ENCODE measurements around the gene STK24.

Gene STK24

DNA sequence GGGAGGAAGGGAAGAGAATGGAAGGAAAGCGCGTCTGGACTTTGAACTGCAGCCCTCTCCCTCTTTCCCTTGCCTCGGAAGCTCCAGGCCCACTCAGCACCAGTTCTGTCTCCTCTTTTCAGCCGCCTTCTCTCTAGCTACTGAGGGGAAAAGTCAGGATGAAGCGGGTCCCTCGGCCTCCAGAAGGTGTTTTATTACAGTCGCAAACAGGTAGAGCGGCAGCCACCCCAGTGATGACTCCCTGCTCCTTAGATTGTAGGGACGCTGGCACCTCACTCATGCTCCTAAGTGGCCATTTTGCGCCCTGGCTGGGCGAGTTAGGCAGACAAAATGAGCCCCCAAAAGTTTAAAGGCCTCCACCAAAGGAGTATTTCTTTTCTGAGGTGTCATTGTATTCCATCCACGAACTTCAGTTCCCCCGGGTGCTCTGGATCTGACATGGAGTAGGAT is 954 bp upstream of the STK24 start:
- Histone ChIP-seq H3K4me2 (ENCODE audit: insufficient read depth, low read length, poor library complexity, severe bottlenecking) (peak overlapping the region; percentile 65), H2AFZ (ENCODE audit: low read length) (peak overlapping the region; percentile 92), H2BK15ac (ENCODE audit: low read length) (no peak overlapping the region), H3K27ac (replicated peaks; ENCODE audit: low read length) (peak overlapping the region; percentile 89), H3K4me3 (ENCODE audit: low read length in 2 of 2) (peak overlapping the region; percentile 55 to 77), H3K36me3 (replicated peaks in 1 of 2; ENCODE audit: control insufficient read depth in 2 of 2, insufficient read depth in 2 of 2, low read length in 2 of 2) (peaks cover 0 to 2% of the 10 kb centered on the region in 2 donors), H3K27me3 (ENCODE audit: control insufficient read depth in 3 of 3, insufficient read depth in 3 of 3, low read depth in 1 of 3, low read length in 3 of 3) (no peaks in the 10 kb centered on the region), H2BK120ac (ENCODE audit: low read depth, low read length) (no peak overlapping the region), H3K14ac (ENCODE audit: low read length) (no peak overlapping the region), H3K18ac (ENCODE audit: low read length) (peak overlapping the region; percentile 95), H3K9me3 (replicated peaks in 1 of 2; ENCODE audit: control insufficient read depth in 2 of 2, insufficient read depth in 1 of 2, low read depth in 1 of 2, low read length in 2 of 2) (no peaks in the 10 kb centered on the region), H2BK12ac (ENCODE audit: low read length) (no peak overlapping the region), H3K9ac (ENCODE audit: low read depth, low read length, poor library complexity) (peak overlapping the region; percentile 81), H3K4ac (ENCODE audit: low read length) (peak overlapping the region; percentile 17), H2BK5ac (ENCODE audit: low read length) (peak overlapping the region; percentile 62), H3K79me1 (ENCODE audit: low read depth, low read length) (no peaks in the 10 kb centered on the region), H4K8ac (ENCODE audit: low read depth, low read length) (no peak overlapping the region), H2AK5ac (ENCODE audit: low read depth, low read length) (peak overlapping the region; percentile 20), H4K91ac (ENCODE audit: low read depth, low read length, poor library complexity) (no peak overlapping the region), H3K23ac (ENCODE audit: low read depth, low read length, poor library complexity) (no peak overlapping the region), H3K4me1 (ENCODE audit: control insufficient read depth in 2 of 2, insufficient read depth in 1 of 2, low read depth in 1 of 2, low read length in 2 of 2) (peaks cover 5 to 19% of the 10 kb centered on the region in 2 donors)
- DNase-seq (ENCODE audit: low spot score): peak; percentile 18
- WGBS, 2 donors (ENCODE audit: extremely low coverage in 2 of 2, insufficient read length in 2 of 2, insufficient replicate concordance in 1 of 2): no CpG with 5 or more reads among the region's 13 CpGs

DNA sequence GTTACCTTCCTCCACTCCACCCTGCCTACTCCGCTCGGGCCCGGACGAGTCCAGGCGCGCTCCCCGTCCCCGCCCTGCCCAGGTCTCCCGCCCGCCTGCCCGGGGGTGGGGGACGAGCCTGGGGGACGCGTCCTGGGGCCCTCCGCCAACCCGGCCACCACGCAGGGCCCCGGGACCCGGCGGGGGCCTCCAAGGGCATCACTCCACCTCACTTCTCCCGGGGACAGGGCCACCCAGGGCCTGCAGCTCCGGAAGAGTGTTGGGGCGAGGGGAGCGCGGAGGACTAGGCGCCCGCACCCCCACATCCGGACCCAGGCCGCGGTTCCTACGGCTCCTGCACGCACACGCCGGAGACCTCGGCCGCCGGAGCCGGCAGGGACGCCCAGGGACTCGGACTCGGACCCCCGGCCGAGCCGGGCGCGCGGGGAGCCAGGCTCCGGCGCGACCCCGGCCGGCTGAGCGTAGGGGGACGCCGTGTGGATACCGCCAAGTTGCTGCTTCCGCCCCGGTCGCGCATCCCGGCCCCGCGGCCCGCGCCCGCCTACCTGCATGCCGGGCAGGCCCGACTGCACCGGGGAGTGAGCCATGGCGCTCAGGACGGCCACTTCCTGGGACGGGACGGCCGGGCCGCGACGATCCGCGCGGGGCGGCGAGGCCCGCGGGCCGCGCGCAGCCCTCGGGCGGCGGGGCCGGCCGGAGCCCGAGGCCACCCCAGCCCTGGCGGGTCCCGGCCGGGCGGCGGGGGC is 534 bp downstream of the STK24 start:
- WGBS, 2 donors (ENCODE audit: extremely low coverage in 2 of 2, insufficient read length in 2 of 2, insufficient replicate concordance in 1 of 2): no CpG with 5 or more reads among the region's 98 CpGs
- H3K4me3 ChIP-seq (ENCODE audit: low read length in 2 of 2): peak overlapping the region; percentile 55 to 100
- H4K8ac ChIP-seq (ENCODE audit: low read depth, low read length): no peak overlapping the region
- H3K27ac ChIP-seq (replicated peaks; ENCODE audit: low read length): peak overlapping the region; percentile 76
- H2BK120ac ChIP-seq (ENCODE audit: low read depth, low read length): peak overlapping the region; percentile 12
- H3K18ac ChIP-seq (ENCODE audit: low read length): peak overlapping the region; percentile 96
- H3K14ac ChIP-seq (ENCODE audit: low read length): no peak overlapping the region
- no peak overlapping the region for H3K4ac ChIP-seq (ENCODE audit: low read length)
- DNase-seq (ENCODE audit: low spot score): peak; percentile 29
- H3K4me1 ChIP-seq (ENCODE audit: control insufficient read depth in 2 of 2, insufficient read depth in 1 of 2, low read depth in 1 of 2, low read length in 2 of 2): peaks cover 8 to 15% of the 10 kb centered on the region in 2 donors
- H3K23ac ChIP-seq (ENCODE audit: low read depth, low read length, poor library complexity): peak overlapping the region; percentile 90
- H2AFZ ChIP-seq (ENCODE audit: low read length): peak overlapping the region; percentile 72
- no peak overlapping the region for H2BK12ac ChIP-seq (ENCODE audit: low read length)
- peak overlapping the region; percentile 98 for H3K9ac ChIP-seq (ENCODE audit: low read depth, low read length, poor library complexity)
- H3K79me1 ChIP-seq (ENCODE audit: low read depth, low read length): peaks cover 4% of the 10 kb centered on the region
- H2BK15ac ChIP-seq (ENCODE audit: low read length): peak overlapping the region; percentile 51
- H3K9me3 ChIP-seq (replicated peaks in 1 of 2; ENCODE audit: control insufficient read depth in 2 of 2, insufficient read depth in 1 of 2, low read depth in 1 of 2, low read length in 2 of 2): no peaks in the 10 kb centered on the region
- peaks cover 0 to 12% of the 10 kb centered on the region in 2 donors for H3K36me3 ChIP-seq (replicated peaks in 1 of 2; ENCODE audit: control insufficient read depth in 2 of 2, insufficient read depth in 2 of 2, low read length in 2 of 2)
- peak overlapping the region; percentile 97 for H2BK5ac ChIP-seq (ENCODE audit: low read length)
- H4K91ac ChIP-seq (ENCODE audit: low read depth, low read length, poor library complexity): no peak overlapping the region
- H2AK5ac ChIP-seq (ENCODE audit: low read depth, low read length): peak overlapping the region; percentile 64
- no peaks in the 10 kb centered on the region for H3K27me3 ChIP-seq (ENCODE audit: control insufficient read depth in 3 of 3, insufficient read depth in 3 of 3, low read depth in 1 of 3, low read length in 3 of 3)
- peak overlapping the region; percentile 58 for H3K4me2 ChIP-seq (ENCODE audit: insufficient read depth, low read length, poor library complexity, severe bottlenecking)

DNA sequence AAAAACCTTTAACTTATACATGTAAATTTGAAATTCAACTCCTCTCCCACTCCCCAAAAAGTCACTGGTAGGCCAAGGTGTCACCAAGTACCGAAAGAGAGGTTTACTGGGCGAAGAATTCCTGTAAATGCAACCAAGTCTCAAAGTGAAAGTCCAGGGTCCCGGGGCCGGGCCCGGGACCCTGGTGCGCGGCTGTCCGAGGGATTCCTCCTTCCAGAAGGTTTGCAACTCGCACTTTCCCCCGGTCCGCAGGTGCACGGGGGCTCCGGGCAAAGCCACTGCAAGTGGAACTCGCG is 1.1 kb downstream of the STK24 start:
- Histone ChIP-seq H3K36me3 (replicated peaks in 1 of 2; ENCODE audit: control insufficient read depth in 2 of 2, insufficient read depth in 2 of 2, low read length in 2 of 2) (peaks cover 0 to 12% of the 10 kb centered on the region in 2 donors), H3K4me2 (ENCODE audit: insufficient read depth, low read length, poor library complexity, severe bottlenecking) (peak overlapping the region; percentile 58), H3K27me3 (ENCODE audit: control insufficient read depth in 3 of 3, insufficient read depth in 3 of 3, low read depth in 1 of 3, low read length in 3 of 3) (no peaks in the 10 kb centered on the region), H4K8ac (ENCODE audit: low read depth, low read length) (no peak overlapping the region), H3K9ac (ENCODE audit: low read depth, low read length, poor library complexity) (peak overlapping the region; percentile 98), H3K14ac (ENCODE audit: low read length) (no peak overlapping the region), H2AFZ (ENCODE audit: low read length) (peak overlapping the region; percentile 72), H2BK120ac (ENCODE audit: low read depth, low read length) (no peak overlapping the region), H2BK12ac (ENCODE audit: low read length) (no peak overlapping the region), H2BK5ac (ENCODE audit: low read length) (peak overlapping the region; percentile 97), H4K91ac (ENCODE audit: low read depth, low read length, poor library complexity) (no peak overlapping the region), H3K4me1 (ENCODE audit: control insufficient read depth in 2 of 2, insufficient read depth in 1 of 2, low read depth in 1 of 2, low read length in 2 of 2) (peaks cover 7 to 18% of the 10 kb centered on the region in 2 donors), H3K18ac (ENCODE audit: low read length) (peak overlapping the region; percentile 96), H2AK5ac (ENCODE audit: low read depth, low read length) (peak overlapping the region; percentile 64), H3K9me3 (replicated peaks in 1 of 2; ENCODE audit: control insufficient read depth in 2 of 2, insufficient read depth in 1 of 2, low read depth in 1 of 2, low read length in 2 of 2) (peaks cover 0 to 2% of the 10 kb centered on the region in 2 donors), H3K79me1 (ENCODE audit: low read depth, low read length) (peaks cover 8% of the 10 kb centered on the region), H3K4me3 (ENCODE audit: low read length in 2 of 2) (peak overlapping the region; percentile 55 to 100), H2BK15ac (ENCODE audit: low read length) (no peak overlapping the region), H3K4ac (ENCODE audit: low read length) (no peak overlapping the region), H3K27ac (replicated peaks; ENCODE audit: low read length) (peak overlapping the region; percentile 76), H3K23ac (ENCODE audit: low read depth, low read length, poor library complexity) (peak overlapping the region; percentile 90)
- WGBS, 2 donors (ENCODE audit: extremely low coverage in 2 of 2, insufficient read length in 2 of 2, insufficient replicate concordance in 1 of 2): no CpG with 5 or more reads among the region's 15 CpGs
- DNase-seq (ENCODE audit: low spot score): no peak

DNA sequence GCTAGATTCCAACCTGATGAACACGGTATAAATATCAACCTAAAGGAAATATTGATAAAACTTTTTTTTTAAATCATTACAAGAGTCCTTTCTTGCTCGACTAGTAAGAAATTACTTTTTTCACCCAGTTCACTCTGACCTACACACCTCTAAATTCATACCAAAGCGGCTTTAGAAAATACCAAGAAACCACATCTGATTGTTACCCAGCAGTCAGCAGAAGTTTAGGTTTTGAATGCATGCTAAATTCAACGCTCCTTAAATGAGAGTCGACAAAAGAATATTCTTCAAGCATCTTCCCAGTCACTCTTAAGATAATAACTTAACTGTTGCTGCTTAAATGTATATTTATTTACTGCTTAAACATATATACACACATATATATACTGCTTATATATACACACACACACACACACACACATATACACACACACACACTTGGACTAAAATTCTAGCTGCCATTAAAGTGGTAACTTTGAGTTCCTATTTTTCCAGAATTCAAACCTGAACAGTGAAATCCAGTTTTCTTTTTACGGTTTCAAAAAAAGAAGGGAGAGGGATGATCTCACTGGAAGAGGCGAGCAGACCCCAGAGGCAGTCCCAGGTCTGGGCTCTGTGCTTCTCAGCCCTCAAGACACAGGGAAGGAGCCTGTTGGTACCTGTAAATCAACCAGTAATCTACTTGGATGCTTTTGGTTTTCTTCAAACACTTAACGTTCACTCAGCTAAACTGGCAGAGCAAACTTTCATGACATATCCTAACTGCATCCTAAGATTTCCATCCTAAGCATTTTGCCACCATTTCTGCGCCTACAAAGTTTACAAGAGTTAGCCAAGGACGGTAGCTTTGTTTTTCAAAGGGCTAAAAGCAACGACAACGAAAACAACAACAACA is 1.7 kb downstream of the STK24 start:
- no peak for DNase-seq (ENCODE audit: low spot score)
- peaks cover 7 to 18% of the 10 kb centered on the region in 2 donors for H3K4me1 ChIP-seq (ENCODE audit: control insufficient read depth in 2 of 2, insufficient read depth in 1 of 2, low read depth in 1 of 2, low read length in 2 of 2)

More for the DNA sequence above, 1.7 kb downstream of the STK24 start:
- peak overlapping the region; percentile 55 to 100 for H3K4me3 ChIP-seq (ENCODE audit: low read length in 2 of 2)
- no peak overlapping the region for H3K23ac ChIP-seq (ENCODE audit: low read depth, low read length, poor library complexity)
- no CpG with 5 or more reads among the region's 12 CpGs for WGBS, 2 donors (ENCODE audit: extremely low coverage in 2 of 2, insufficient read length in 2 of 2, insufficient replicate concordance in 1 of 2)
- no peak overlapping the region for H2BK5ac ChIP-seq (ENCODE audit: low read length)
- H3K18ac ChIP-seq (ENCODE audit: low read length): no peak overlapping the region
- peak overlapping the region; percentile 58 for H3K4me2 ChIP-seq (ENCODE audit: insufficient read depth, low read length, poor library complexity, severe bottlenecking)
- no peak overlapping the region for H2AK5ac ChIP-seq (ENCODE audit: low read depth, low read length)
- no peak overlapping the region for H3K9ac ChIP-seq (ENCODE audit: low read depth, low read length, poor library complexity)
- H3K4ac ChIP-seq (ENCODE audit: low read length): no peak overlapping the region
- H2BK120ac ChIP-seq (ENCODE audit: low read depth, low read length): no peak overlapping the region
- H3K27me3 ChIP-seq (ENCODE audit: control insufficient read depth in 3 of 3, insufficient read depth in 3 of 3, low read depth in 1 of 3, low read length in 3 of 3): no peaks in the 10 kb centered on the region
- H3K36me3 ChIP-seq (replicated peaks in 1 of 2; ENCODE audit: control insufficient read depth in 2 of 2, insufficient read depth in 2 of 2, low read length in 2 of 2): peaks cover 0 to 12% of the 10 kb centered on the region in 2 donors
- H2AFZ ChIP-seq (ENCODE audit: low read length): peak overlapping the region; percentile 72
- H2BK12ac ChIP-seq (ENCODE audit: low read length): no peak overlapping the region
- H3K27ac ChIP-seq (replicated peaks; ENCODE audit: low read length): no peak overlapping the region
- H2BK15ac ChIP-seq (ENCODE audit: low read length): no peak overlapping the region
- H3K9me3 ChIP-seq (replicated peaks in 1 of 2; ENCODE audit: control insufficient read depth in 2 of 2, insufficient read depth in 1 of 2, low read depth in 1 of 2, low read length in 2 of 2): peaks cover 0 to 3% of the 10 kb centered on the region in 2 donors
- no peak overlapping the region for H4K91ac ChIP-seq (ENCODE audit: low read depth, low read length, poor library complexity)
- no peak overlapping the region for H3K14ac ChIP-seq (ENCODE audit: low read length)
- H3K79me1 ChIP-seq (ENCODE audit: low read depth, low read length): peaks cover 9% of the 10 kb centered on the region
- H4K8ac ChIP-seq (ENCODE audit: low read depth, low read length): no peak overlapping the region

Measured in neuronal stem cell (in vitro differentiated cells).